Liver (tissue), 3 donors: Measurements from ENCODE around the gene LDHA.

Experiments used
- CTCF ChIP-seq: fragments of 150-350 bp; IDR thresholded peaks from 2 replicates; pipeline ENCODE4 v1.5.1; 2017; ENCODE audit warnings: improper control_type of control experiment, low read depth, low read length; ENCODE audit not compliant: missing input control
- JUND ChIP-seq, 2 donors: IDR thresholded peaks; 2 replicates each; pipeline ENCODE4 v1.6.1; 2016; ENCODE audit warnings: antibody characterized with exemption in 2 of 2
- RAD21 ChIP-seq, 2 donors: IDR thresholded peaks; 2 replicates each; pipeline ENCODE4 v1.6.1; 2016; ENCODE audit warnings: antibody characterized with exemption in 2 of 2, mild to moderate bottlenecking in 2 of 2
- YY1 ChIP-seq: IDR thresholded peaks from 2 replicates; pipeline ENCODE4 v1.6.1; 2016; ENCODE audit warnings: antibody characterized with exemption, mild to moderate bottlenecking
- donor health status: healthy.
- donor health status: healthy.

GRCh38 chr11:18358646-18359045 lies 35.7 kb upstream of the LDHA start:
- TF ChIP-seq CTCF = no peak
- TF ChIP-seq YY1 = no peak
- no peak for TF ChIP-seq RAD21 (IDR thresholded peaks at IDR 0.05)
- no peak for TF ChIP-seq JUND (IDR thresholded peaks at IDR 0.05)
